RWPE2 (cell line): ENCODE results near the gene CCDC149.

Experiments
- ATAC-seq: fragments of 200-7000 bp; cut with Tn5 transposase; 3 replicates; pipeline ENCODE4 v1.9.1; 2021; ENCODE audit warnings: low read depth
- DNase-seq: peaks from one replicate; pipeline ENCODE4 v3.0.0-alpha.2; 2020; ENCODE audit warnings: low spot score
- H3K27ac ChIP-seq: fragments of 450-650 bp; 2 replicates; pipeline ENCODE4 v1.5.1; 2017; ENCODE audit warnings: mild to moderate bottlenecking; ENCODE audit not compliant: poor library complexity, severe bottlenecking
- H3K27me3 ChIP-seq: fragments of 250-450 bp; sonication (Bioruptor Pico); 2 replicates; pipeline ENCODE4 v1.5.1; 2021; ENCODE audit warnings: mild to moderate bottlenecking, moderate library complexity; ENCODE audit not compliant: insufficient read depth, poor library complexity, severe bottlenecking
- H3K36me3 ChIP-seq: fragments of 250-450 bp; sonication (Bioruptor Pico); 2 replicates; pipeline ENCODE4 v1.5.1; 2020; ENCODE audit warnings: low read depth, mild to moderate bottlenecking, moderate library complexity
- H3K4me1 ChIP-seq: fragments of 250-450 bp; sonication (Bioruptor Pico); 2 replicates; pipeline ENCODE4 v1.5.1; 2021; ENCODE audit warnings: mild to moderate bottlenecking, moderate library complexity; ENCODE audit not compliant: insufficient read depth, poor library complexity, severe bottlenecking
- H3K4me3 ChIP-seq: fragments of 250-450 bp; sonication (Bioruptor Pico); 2 replicates; pipeline ENCODE4 v1.5.1; 2021; ENCODE audit warnings: mild to moderate bottlenecking, moderate library complexity; ENCODE audit not compliant: severe bottlenecking
- H3K9me3 ChIP-seq: fragments of 250-450 bp; sonication (Bioruptor Pico); 2 replicates; pipeline ENCODE4 v1.5.1; 2021; ENCODE audit warnings: mild to moderate bottlenecking, moderate library complexity; ENCODE audit not compliant: severe bottlenecking
- CTCF ChIP-seq: fragments of 450-650 bp; IDR thresholded peaks from one replicate; pipeline ENCODE4 v1.5.1; 2017; ENCODE audit warnings: mild to moderate bottlenecking, moderate library complexity; ENCODE audit not compliant: poor library complexity, severe bottlenecking

Gene CCDC149

GRCh38 chr4:24845132-24845531 is 67.7 kb downstream of the CCDC149 start:
- Histone ChIP-seq H3K4me3 (no peak overlapping the region), H3K27me3 (no peaks in the 10 kb centered on the region), H3K36me3 (no peaks in the 10 kb centered on the region), H3K9me3 (no peaks in the 10 kb centered on the region), H3K4me1 (no peaks in the 10 kb centered on the region), H3K27ac (no peak overlapping the region)
- ATAC-seq = no peak
- no peak for DNase-seq
- TF ChIP-seq CTCF = no peak

GRCh38 chr4:24843096-24843495 is 69.7 kb downstream of the CCDC149 start:
- ATAC-seq = no peak
- H3K27ac ChIP-seq = no peak overlapping the region
- no peak for TF ChIP-seq CTCF

GRCh38 chr4:24842356-24842755 is 70.5 kb downstream of the CCDC149 start:
- H3K4me3 ChIP-seq = no peak overlapping the region
- no peak for DNase-seq
- no peaks in the 10 kb centered on the region for H3K9me3 ChIP-seq
- no peaks in the 10 kb centered on the region for H3K36me3 ChIP-seq
- ATAC-seq = no peak
- H3K4me1 ChIP-seq = no peaks in the 10 kb centered on the region
- no peak overlapping the region for H3K27ac ChIP-seq
- TF ChIP-seq CTCF = no peak
- H3K27me3 ChIP-seq = no peaks in the 10 kb centered on the region

More at GRCh38 chr4:24843096-24843495, 69.7 kb downstream of the CCDC149 start:
- Histone ChIP-seq H3K4me3 (no peak overlapping the region), H3K9me3 (no peaks in the 10 kb centered on the region), H3K4me1 (no peaks in the 10 kb centered on the region), H3K27me3 (no peaks in the 10 kb centered on the region), H3K36me3 (no peaks in the 10 kb centered on the region)
- no peak for DNase-seq

- Histone ChIP-seq H3K36me3 (no peaks in the 10 kb centered on the region), H3K27ac (no peak overlapping the region), H3K9me3 (no peaks in the 10 kb centered on the region), H3K4me3 (no peak overlapping the region), H3K4me1 (no peaks in the 10 kb centered on the region), H3K27me3 (no peaks in the 10 kb centered on the region)
- TF ChIP-seq CTCF = no peak
- ATAC-seq (no peak), DNase-seq (no peak)
Measured at GRCh38 chr4:24840826-24841543, 71.9 kb downstream of the CCDC149 start.

GRCh38 chr4:24840362-24840761 is 72.5 kb downstream of the CCDC149 start:
- no peaks in the 10 kb centered on the region for H3K27me3 ChIP-seq
- no peaks in the 10 kb centered on the region for H3K36me3 ChIP-seq
- H3K27ac ChIP-seq = no peak overlapping the region
- no peaks in the 10 kb centered on the region for H3K4me1 ChIP-seq
- no peak for DNase-seq
- H3K9me3 ChIP-seq = no peaks in the 10 kb centered on the region
- no peak for TF ChIP-seq CTCF
- no peak overlapping the region for H3K4me3 ChIP-seq
- ATAC-seq = no peak
